ENCODE results near the gene SPATA1.

SPATA1 gene

DNA sequence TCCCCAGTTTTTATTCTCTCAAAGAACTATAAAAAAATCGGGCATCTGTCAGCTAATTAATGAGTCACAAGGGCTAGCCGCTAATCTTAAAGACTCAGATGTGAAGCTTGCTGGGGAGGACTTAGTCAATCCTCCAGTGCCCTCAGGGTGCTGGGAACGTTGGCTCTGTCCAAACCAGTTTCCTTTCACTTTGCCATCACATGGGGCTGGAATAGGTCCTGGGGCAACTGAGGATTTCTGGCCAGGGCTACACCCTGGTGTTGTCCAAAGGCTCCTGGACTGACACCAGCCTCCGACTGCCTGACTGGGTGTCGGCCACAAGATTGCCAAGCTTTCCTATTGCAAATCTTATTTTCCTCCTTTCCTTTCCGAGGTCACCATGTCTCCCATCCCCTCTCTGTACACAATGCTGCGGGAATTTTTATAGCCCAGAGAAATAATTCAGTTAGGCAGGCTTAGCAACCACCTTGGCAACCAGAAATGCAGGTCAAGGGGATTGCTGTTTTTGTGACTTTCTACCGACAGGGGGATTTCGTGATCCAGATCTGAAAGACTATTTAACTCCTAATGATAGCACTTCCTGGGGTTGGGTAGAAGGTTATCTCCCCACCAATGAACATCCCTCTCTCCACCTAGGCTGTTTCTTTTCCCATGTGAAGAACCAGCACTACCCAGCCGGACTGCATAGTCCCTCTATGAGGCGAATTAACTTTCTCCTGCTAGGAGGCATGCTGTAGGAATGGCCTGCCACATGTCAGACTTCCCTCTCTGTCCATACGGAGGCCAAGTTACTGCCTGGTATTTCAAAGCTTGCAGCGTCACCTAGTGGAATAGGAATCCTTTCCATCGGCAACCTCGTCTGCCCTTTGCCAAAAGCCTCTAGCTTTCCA is 98.0 kb downstream of the SPATA1 start:
- Histone ChIP-seq H3K4me3 (ENCODE audit: insufficient read depth in 1 of 2, low read depth in 1 of 2, low read length in 2 of 2) (peak overlapping the region in 1 of 2 experiments; percentile 72), H3K4me2 (ENCODE audit: low read length, poor library complexity, severe bottlenecking) (no peak overlapping the region), H3K18ac (ENCODE audit: low read depth in 1 of 2, low read length in 2 of 2) (peak overlapping the region in 1 of 2 experiments; percentile 24), H4K8ac (ENCODE audit: low read length) (no peak overlapping the region), H3K36me3 (ENCODE audit: control insufficient read depth in 1 of 2, insufficient read depth in 2 of 2, low read depth in 1 of 2, low read length in 2 of 2) (no peaks in the 10 kb centered on the region), H3K14ac (ENCODE audit: low read length in 2 of 2) (no peak overlapping the region), H3K9me3 (ENCODE audit: control insufficient read depth, low read length) (no peaks in the 10 kb centered on the region), H2AK5ac (ENCODE audit: low read length, severe bottlenecking) (no peak overlapping the region), H2BK5ac (ENCODE audit: low read depth, low read length, poor library complexity, severe bottlenecking) (no peak overlapping the region), H2BK120ac (ENCODE audit: low read depth, low read length) (no peak overlapping the region), H3K4ac (ENCODE audit: low read depth in 1 of 2, low read length in 2 of 2) (no peak overlapping the region), H3K9ac (ENCODE audit: low read length) (peak overlapping the region; percentile 89), H3K4me1 (ENCODE audit: control insufficient read depth, insufficient read depth, low read depth, low read length) (peaks cover 3% of the 10 kb centered on the region), H3K27ac (ENCODE audit: low read length, poor library complexity, severe bottlenecking) (no peak overlapping the region), H2BK12ac (ENCODE audit: low read length in 2 of 2) (no peak overlapping the region), H2BK15ac (ENCODE audit: low read depth, poor library complexity, severe bottlenecking) (no peak overlapping the region), H3K23ac (ENCODE audit: low read length in 2 of 2) (no peak overlapping the region), H4K91ac (ENCODE audit: low read length) (no peak overlapping the region), H3K79me1 (replicated peaks; ENCODE audit: low read length, poor library complexity, severe bottlenecking) (no peaks in the 10 kb centered on the region), H3K27me3 (ENCODE audit: control insufficient read depth in 1 of 2, insufficient read depth in 1 of 2, low read length in 2 of 2) (no peaks in the 10 kb centered on the region), H2AFZ (ENCODE audit: low read depth, low read length) (no peak overlapping the region)
- WGBS: 78% methylated on average over 13 of the region's 15 CpGs
- DNase-seq: peak; percentile 77

DNA sequence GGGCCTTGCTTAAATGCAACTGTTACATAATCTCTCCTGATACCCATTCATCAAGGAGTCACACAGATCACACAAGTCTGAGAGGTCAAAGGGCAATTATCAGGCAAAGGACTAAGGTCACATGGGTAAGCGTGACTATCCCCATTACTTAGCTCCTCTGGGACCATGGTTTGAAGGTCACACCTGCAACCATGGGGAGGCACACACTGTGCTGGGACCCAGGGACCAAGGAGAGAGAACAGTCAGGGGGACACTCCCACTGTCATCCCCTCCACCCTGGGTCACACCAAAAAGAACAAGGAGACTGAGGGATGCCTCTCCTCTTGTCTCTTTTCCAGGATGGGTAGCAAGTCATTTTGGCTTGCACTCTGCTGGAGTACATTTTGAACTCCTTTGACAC is 99.0 kb downstream of the SPATA1 start:
- Histone ChIP-seq H3K4ac (ENCODE audit: low read depth in 1 of 2, low read length in 2 of 2) (no peak overlapping the region), H2BK120ac (ENCODE audit: low read depth, low read length) (no peak overlapping the region), H3K4me1 (ENCODE audit: control insufficient read depth, insufficient read depth, low read depth, low read length) (no peaks in the 10 kb centered on the region), H3K36me3 (ENCODE audit: control insufficient read depth in 1 of 2, insufficient read depth in 2 of 2, low read depth in 1 of 2, low read length in 2 of 2) (no peaks in the 10 kb centered on the region), H4K8ac (ENCODE audit: low read length) (no peak overlapping the region), H2AFZ (ENCODE audit: low read depth, low read length) (no peak overlapping the region), H3K23ac (ENCODE audit: low read length in 2 of 2) (no peak overlapping the region), H3K4me2 (ENCODE audit: low read length, poor library complexity, severe bottlenecking) (no peak overlapping the region), H2BK12ac (ENCODE audit: low read length in 2 of 2) (no peak overlapping the region), H2BK5ac (ENCODE audit: low read depth, low read length, poor library complexity, severe bottlenecking) (no peak overlapping the region), H3K9ac (ENCODE audit: low read length) (peak overlapping the region; percentile 89), H3K79me1 (replicated peaks; ENCODE audit: low read length, poor library complexity, severe bottlenecking) (no peaks in the 10 kb centered on the region), H3K4me3 (ENCODE audit: insufficient read depth in 1 of 2, low read depth in 1 of 2, low read length in 2 of 2) (no peak overlapping the region), H3K9me3 (ENCODE audit: control insufficient read depth, low read length) (no peaks in the 10 kb centered on the region), H3K18ac (ENCODE audit: low read depth in 1 of 2, low read length in 2 of 2) (no peak overlapping the region), H2AK5ac (ENCODE audit: low read length, severe bottlenecking) (no peak overlapping the region), H2BK15ac (ENCODE audit: low read depth, poor library complexity, severe bottlenecking) (no peak overlapping the region), H3K14ac (ENCODE audit: low read length in 2 of 2) (no peak overlapping the region), H4K91ac (ENCODE audit: low read length) (no peak overlapping the region), H3K27ac (ENCODE audit: low read length, poor library complexity, severe bottlenecking) (no peak overlapping the region), H3K27me3 (ENCODE audit: control insufficient read depth in 1 of 2, insufficient read depth in 1 of 2, low read length in 2 of 2) (no peaks in the 10 kb centered on the region)
- 88% methylated on average over 1 of the region's 1 CpG for WGBS
- DNase-seq: no peak

DNA sequence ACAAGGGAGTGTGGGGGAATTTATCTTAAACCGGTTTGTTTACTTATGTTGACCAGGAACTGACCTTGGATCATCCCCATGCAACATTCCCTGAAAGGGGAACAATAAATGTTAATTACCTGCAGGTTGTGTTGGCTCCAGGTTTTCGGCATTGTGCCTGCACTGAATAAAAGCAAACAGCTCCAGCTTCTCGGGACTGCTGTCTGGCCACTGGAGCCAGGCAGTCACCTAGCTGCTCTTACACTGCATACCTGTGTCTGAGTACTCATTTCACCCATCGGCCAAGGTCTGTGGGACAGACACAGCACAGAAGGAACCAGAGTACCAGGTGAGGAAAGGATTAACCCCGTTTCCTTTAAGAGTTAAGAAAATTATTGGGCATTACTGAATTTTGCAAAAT is 100.8 kb downstream of the SPATA1 start:
- H3K36me3 ChIP-seq (ENCODE audit: control insufficient read depth in 1 of 2, insufficient read depth in 2 of 2, low read depth in 1 of 2, low read length in 2 of 2): no peaks in the 10 kb centered on the region
- H2BK5ac ChIP-seq (ENCODE audit: low read depth, low read length, poor library complexity, severe bottlenecking): no peak overlapping the region
- WGBS: 77% methylated on average over 5 of the region's 5 CpGs

DNA sequence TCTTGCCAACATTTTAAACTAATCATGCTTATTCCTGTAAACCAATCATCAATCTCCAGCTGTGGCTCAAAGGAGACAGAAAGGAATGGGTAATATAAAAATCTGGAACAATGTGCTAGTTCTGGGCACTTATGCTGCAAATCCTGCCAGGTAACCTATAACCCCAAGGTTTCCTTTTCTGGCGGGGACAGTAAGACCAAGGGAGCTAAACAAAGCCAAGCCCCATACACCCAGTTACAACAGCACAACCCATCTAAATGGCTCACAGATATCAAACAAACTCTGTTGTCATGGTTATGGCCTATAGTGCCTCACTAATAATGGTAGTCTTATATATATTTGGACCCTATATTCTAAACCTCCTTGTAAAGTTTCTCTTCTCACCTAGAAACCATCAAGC is 104.9 kb downstream of the SPATA1 start:
- no peak overlapping the region for H3K14ac ChIP-seq (ENCODE audit: low read length in 2 of 2)
- H3K9me3 ChIP-seq (ENCODE audit: control insufficient read depth, low read length): peaks cover 12% of the 10 kb centered on the region
- H3K36me3 ChIP-seq (ENCODE audit: control insufficient read depth in 1 of 2, insufficient read depth in 2 of 2, low read depth in 1 of 2, low read length in 2 of 2): no peaks in the 10 kb centered on the region
- no peak overlapping the region for H3K9ac ChIP-seq (ENCODE audit: low read length)
- no peak overlapping the region for H2BK120ac ChIP-seq (ENCODE audit: low read depth, low read length)
- no peak overlapping the region for H3K4me2 ChIP-seq (ENCODE audit: low read length, poor library complexity, severe bottlenecking)
- H3K27ac ChIP-seq (ENCODE audit: low read length, poor library complexity, severe bottlenecking): no peak overlapping the region
- H4K91ac ChIP-seq (ENCODE audit: low read length): no peak overlapping the region
- no peak overlapping the region for H2BK5ac ChIP-seq (ENCODE audit: low read depth, low read length, poor library complexity, severe bottlenecking)
- no peak overlapping the region for H2AK5ac ChIP-seq (ENCODE audit: low read length, severe bottlenecking)
- H3K79me1 ChIP-seq (replicated peaks; ENCODE audit: low read length, poor library complexity, severe bottlenecking): no peaks in the 10 kb centered on the region
- H3K4ac ChIP-seq (ENCODE audit: low read depth in 1 of 2, low read length in 2 of 2): no peak overlapping the region
- no peak overlapping the region for H2AFZ ChIP-seq (ENCODE audit: low read depth, low read length)
- DNase-seq: no peak
- H3K4me1 ChIP-seq (ENCODE audit: control insufficient read depth, insufficient read depth, low read depth, low read length): no peaks in the 10 kb centered on the region
- no peaks in the 10 kb centered on the region for H3K27me3 ChIP-seq (ENCODE audit: control insufficient read depth in 1 of 2, insufficient read depth in 1 of 2, low read length in 2 of 2)
- no peak overlapping the region for H3K23ac ChIP-seq (ENCODE audit: low read length in 2 of 2)
- H4K8ac ChIP-seq (ENCODE audit: low read length): no peak overlapping the region
- H2BK15ac ChIP-seq (ENCODE audit: low read depth, poor library complexity, severe bottlenecking): no peak overlapping the region
- no peak overlapping the region for H3K18ac ChIP-seq (ENCODE audit: low read depth in 1 of 2, low read length in 2 of 2)
- no peak overlapping the region for H3K4me3 ChIP-seq (ENCODE audit: insufficient read depth in 1 of 2, low read depth in 1 of 2, low read length in 2 of 2)
- H2BK12ac ChIP-seq (ENCODE audit: low read length in 2 of 2): peak overlapping the region in 1 of 2 experiments; percentile 42
- 62% methylated on average over 1 of the region's 1 CpG for WGBS

More for the DNA sequence above, 100.8 kb downstream of the SPATA1 start:
- Histone ChIP-seq H3K27me3 (ENCODE audit: control insufficient read depth in 1 of 2, insufficient read depth in 1 of 2, low read length in 2 of 2) (no peaks in the 10 kb centered on the region), H3K4ac (ENCODE audit: low read depth in 1 of 2, low read length in 2 of 2) (no peak overlapping the region), H2BK120ac (ENCODE audit: low read depth, low read length) (no peak overlapping the region), H3K27ac (ENCODE audit: low read length, poor library complexity, severe bottlenecking) (no peak overlapping the region), H2AK5ac (ENCODE audit: low read length, severe bottlenecking) (no peak overlapping the region), H3K4me1 (ENCODE audit: control insufficient read depth, insufficient read depth, low read depth, low read length) (no peaks in the 10 kb centered on the region), H2AFZ (ENCODE audit: low read depth, low read length) (no peak overlapping the region), H2BK12ac (ENCODE audit: low read length in 2 of 2) (no peak overlapping the region), H3K18ac (ENCODE audit: low read depth in 1 of 2, low read length in 2 of 2) (no peak overlapping the region), H3K23ac (ENCODE audit: low read length in 2 of 2) (no peak overlapping the region), H3K4me2 (ENCODE audit: low read length, poor library complexity, severe bottlenecking) (no peak overlapping the region), H3K14ac (ENCODE audit: low read length in 2 of 2) (no peak overlapping the region), H3K9ac (ENCODE audit: low read length) (no peak overlapping the region), H2BK15ac (ENCODE audit: low read depth, poor library complexity, severe bottlenecking) (no peak overlapping the region), H3K79me1 (replicated peaks; ENCODE audit: low read length, poor library complexity, severe bottlenecking) (no peaks in the 10 kb centered on the region), H3K4me3 (ENCODE audit: insufficient read depth in 1 of 2, low read depth in 1 of 2, low read length in 2 of 2) (no peak overlapping the region), H4K8ac (ENCODE audit: low read length) (no peak overlapping the region), H4K91ac (ENCODE audit: low read length) (no peak overlapping the region), H3K9me3 (ENCODE audit: control insufficient read depth, low read length) (no peaks in the 10 kb centered on the region)
- no peak for DNase-seq

Measured in mesenchymal stem cell (in vitro differentiated cells and primary cell).